Stimulated activated CD4-positive, alpha-beta T cell treated with anti-CD3 and anti-CD28 coated beads, TNF-alpha, amount 100 ng/mL, for 4 hours (primary cell): Measurements from ENCODE around the gene MRO.
"Not testable (repeated sequence)": the region's sequence is repeated elsewhere in the genome, so short reads cannot be mapped to it uniquely, and the experiment has no call there.

Source experiments
- DNase-seq, 3 experiments: peaks; one replicate each; pipeline ENCODE4 v3.0.0-alpha.2; 2020; ENCODE audit warnings: low read depth in 3 of 3

The MRO gene

DNA sequence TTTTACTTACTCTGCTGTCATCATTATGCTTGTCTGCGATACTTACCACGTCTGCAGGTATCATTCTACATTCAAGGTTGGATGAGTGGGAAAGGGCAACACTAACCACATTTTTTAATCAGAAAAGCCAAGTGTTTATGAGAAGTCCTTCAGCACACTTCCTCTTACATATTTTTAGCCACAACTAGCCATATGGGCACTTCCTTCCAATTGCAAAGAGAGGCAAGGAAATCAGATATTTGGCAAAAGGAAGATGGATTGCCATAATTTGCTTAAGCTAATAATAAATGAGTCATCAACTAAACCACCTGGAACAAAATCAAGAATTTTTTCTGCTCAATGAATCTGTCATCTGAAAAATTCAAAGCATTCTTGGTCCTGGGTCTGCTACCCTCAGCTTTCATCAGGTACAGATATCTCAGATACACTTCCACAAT lies 16.7 kb upstream of the MRO start:
- DNase-seq: no peak

DNA sequence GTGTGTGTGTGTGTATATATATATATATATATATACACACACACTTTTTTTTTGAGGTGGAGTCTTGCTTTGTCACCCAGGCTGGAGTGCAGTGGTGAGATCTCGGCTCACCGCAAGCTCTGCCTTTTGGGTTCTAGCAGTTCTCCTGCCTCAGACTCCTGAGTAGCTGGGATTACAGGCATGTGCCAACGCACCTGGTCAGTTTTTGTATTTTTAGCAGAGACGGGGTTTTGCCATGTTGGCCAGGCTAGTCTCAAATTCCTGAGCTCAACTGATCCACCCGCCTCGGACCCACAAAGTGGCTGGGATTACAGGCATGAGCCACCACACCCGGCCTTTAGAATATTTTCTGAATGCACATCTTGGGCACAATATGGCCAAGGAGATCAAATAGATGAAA lies 13.7 kb upstream of the MRO start:
- not testable (repeated sequence) for DNase-seq

DNA sequence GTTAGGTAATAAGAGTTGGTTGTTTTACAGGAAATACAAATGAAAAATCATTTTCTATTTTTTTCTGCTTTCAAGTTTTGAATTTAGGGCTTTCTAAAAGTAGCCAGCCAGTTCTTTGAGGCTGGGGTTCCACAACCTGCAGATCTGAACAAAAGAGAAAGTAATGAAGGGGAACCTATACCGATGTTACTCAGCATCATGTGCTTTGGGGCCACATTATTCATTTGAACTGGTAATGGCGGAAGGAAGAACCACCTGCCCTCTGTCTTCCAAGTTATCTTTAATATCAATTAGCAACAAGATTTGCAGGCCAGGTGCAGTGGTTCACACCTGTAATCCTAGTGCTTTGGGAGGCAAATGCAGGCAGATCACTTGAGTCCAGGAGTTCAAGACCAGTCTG lies 12.9 kb upstream of the MRO start:
- no peak for DNase-seq

DNA sequence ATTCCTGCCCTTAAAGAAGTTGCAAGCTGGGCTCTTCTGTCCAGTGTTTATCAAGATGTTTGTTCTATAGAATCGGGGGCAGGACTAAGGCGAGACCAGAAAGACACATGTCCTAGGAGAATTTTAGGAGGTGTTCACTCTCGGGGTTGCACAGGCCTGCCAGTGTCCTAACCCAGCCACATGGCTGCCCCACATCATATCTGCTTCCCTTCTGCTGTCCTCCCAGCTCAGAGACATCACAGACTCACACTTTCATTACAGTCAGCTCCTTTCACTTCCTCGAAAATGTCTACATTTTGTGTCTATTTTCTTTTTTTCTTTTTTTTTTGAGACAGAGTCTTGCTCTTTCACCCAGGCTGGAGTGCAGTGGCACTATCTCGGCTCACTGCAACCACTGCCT lies 10.7 kb upstream of the MRO start:
- DNase-seq: no peak

DNA sequence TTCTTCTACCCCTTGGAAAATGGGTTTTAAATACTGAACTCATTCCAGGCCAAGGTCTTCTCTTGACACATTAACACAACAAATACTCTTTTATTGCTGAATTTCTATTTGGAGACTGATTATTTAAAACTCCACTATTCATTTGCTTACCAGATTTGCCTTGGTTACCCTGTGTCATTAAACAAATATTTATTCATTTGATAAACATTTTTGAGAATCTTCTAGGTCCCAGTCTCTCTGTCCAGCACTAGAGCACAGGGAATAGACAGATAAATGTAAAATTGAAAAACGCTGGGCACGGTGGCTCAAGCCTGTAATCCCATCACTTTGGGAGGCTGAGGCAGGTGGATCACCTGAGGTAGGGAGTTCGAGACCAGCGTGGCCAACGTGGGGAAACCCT lies 9.8 kb upstream of the MRO start:
- DNase-seq: no peak

DNA sequence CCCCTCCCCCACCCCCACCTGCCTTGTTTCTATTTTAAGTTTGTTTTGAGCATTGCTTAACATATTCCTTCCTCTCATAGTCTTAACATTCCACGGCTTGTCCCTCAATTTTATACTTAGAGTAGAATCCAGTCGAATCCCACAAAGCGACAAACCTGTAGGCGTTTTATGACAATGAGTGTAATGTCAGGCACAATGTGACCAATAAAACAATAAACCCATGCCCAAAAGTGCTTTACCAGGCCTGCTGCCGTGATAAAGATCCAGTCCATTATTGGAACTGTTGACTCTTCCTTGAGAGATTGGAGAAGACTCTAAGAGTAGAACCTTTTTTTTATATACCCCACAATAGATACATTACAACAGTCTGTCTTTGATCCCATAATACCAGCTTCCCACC lies 6.2 kb upstream of the MRO start:
- no peak for DNase-seq

DNA sequence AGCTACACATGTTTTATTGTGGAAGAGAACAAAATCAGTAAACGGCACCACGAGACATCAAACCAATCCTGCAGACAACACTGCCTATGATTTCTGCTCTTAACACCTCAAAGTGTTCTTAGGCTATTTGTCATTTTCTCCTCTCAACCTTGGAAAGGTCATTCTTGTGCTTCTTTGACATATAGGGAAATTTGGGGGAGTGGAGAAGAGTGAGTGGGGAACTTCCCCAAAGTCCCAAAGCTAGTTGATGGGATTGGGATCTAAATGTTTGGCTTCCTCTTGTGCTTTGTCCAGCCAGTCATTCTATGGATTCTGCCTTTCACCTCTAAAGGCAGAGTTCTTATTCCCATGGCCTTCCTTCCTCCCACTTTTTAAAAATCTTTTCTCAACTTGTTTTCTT lies 5.8 kb upstream of the MRO start:
- DNase-seq: no peak

DNA sequence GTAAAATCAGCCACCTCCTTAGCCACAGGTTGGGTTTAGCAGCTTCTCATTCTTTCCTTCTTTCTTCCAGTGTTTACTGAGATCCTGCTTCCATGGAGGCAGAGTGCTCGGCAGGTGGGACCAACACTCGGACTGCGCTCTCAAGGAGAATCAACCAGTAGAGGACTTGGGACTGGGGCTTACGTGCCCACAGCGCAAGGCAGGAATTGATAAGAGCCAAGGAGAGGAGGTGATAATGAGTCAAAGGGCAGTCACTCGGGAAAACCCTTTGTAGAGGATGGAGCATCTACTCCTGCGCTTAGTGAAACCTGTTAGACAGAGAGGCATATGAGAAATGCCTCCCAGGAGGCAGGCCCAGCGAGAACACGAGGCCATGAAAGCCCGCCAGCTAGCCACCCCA lies 2.9 kb upstream of the MRO start:
- DNase-seq: no peak

DNA sequence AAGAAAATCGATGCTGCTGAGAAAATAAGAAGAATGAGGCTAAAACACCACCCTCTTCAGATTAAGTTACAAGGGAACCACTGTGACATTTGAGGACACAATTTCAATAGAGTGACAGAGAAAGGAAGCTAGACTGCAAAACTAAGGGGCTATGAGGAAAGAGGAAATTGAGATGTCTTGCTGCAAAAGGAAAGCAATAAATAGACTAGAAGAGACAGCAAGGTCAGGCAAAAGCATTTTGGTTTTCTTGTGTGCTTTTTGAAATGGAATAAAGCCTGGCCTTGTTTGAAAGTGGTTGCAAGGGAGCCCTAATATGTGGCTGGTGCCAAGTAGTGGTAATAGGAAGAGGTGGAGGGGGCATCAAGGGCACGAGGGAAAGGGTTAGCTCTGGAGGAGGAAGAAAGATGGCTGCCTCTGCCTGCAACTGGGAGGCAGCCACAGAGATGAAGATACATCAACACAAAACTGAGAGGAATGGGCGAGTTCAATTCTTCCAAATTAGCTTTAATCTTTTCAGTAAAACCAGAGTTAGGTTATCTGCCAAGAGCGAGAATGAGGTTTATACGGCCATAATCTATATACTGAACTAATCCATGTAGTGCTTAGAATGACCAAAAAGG lies 1.2 kb upstream of the MRO start:
- no peak for DNase-seq

DNA sequence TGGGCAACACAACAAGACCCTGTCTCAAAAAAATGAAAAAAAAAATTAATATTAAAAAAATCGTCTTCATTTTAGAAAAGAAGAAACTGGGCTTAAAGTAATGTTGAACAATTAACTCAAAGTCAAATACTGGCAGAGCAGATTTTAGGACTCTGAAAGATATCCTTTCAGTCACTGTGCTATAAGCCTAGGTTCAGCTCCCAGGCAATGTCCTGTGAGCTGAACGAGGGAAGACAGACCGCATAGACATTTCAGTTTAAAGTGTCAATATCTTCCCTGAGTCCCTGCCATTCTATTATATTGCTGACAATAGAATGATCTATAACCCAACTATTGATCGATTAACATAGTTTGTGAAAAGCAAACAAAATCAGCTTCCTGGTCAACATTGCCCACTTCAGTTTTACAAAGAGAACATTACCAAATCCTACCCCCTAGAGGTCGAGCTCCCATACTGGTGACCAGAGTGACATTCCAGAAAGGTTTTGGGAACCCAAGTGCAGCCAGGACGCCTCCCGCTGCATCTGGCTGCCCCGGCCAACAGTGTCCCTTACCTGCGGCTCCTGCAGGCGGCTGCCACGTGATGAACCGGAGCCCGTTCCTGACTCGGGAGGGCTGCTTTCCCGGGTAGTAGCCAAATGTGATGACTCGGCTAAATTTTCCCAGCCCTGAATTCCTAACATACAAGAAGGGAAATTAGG lies 639 bp downstream of the MRO start:
- no peak for DNase-seq

DNA sequence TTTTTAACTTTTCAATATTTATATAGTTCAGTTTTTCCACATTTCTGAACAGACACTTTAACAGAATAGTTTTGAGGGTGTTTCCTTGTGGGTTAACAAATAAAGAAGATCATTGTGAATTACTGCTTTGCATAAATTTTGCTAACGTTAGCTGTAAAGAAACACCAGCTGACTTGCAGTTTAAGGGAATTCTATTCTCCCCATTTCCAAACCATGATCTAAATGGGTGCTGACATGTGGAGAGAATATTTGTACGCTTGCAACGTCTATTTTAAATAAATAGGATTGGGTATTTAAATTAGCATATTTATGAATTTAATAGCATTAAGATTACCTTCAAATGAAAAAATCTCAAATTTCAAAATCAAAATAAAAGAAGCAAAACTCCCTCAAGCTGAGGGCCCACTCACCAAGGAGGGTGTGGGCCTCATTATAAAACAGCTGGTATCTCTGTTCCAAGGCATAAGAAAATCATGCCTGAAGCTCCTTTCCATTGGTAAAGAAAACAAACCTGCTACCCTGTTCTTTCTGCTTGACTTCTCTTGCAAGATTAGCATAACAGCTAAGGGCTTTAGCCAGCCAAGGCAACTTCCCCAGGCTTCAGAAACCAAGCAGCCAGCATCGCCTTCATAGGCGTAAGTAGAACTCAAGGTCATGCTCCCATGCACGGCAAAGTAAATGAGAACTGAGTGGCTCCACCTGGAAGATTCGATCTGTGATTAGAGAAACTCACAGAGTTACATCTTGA lies 3.2 kb downstream of the MRO start:
- no peak for DNase-seq

DNA sequence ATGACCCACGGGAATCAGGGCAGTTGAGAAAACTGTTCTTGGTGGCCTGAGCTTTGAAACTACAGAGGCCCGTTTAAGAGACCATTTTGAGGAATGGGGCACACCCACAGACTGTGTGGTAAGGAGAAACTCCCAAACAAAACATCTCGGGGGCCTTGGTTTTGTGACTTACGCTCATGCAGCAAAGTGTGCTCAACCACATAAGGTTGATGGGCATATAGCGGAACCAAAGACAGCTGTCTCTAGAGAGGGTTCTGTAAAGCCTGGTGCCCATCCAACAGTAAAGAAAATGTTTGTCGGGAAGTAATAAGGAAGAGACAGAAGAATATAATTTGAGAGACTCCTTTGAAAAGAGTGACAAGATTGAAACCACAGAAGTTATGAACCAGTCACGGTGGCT lies 5.4 kb downstream of the MRO start:
- no peak for DNase-seq

DNA sequence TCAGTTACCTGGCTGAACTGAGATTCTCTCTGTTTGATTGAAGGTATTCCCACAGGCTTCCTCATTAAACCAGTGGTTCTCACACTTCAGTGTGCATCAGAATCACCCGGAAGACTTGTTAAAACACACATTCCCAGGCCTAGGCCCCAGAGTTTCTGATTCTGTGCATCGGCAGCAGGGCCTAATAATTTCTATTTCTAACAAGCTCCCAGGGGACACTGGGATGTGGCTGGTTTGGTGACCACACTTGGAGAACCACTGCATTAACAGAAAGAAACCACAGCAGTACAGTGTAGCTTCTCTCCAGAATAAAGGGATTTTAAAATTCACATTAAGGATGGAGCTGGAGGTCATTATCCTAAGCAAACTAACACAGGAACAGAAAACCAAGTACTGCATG lies 6.5 kb downstream of the MRO start:
- no peak for DNase-seq

DNA sequence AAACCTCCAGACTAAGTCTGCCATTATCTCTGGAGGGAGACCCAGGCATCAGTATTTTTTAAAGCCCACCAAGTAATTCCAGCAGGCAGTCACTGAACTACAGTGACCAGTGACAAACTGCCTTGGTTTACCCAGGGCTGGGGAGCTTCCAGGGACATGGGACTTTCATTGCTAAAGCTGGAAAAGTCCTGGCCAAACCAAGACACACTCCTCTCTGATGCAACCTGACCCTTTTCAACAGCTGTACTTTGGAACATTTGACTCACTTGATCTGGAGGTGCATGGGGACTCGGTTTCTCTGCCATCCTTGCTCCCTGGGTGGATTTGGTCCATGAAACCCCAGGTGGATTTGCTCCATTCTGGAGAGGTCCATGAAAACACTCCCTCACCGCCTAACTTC lies 7.0 kb downstream of the MRO start:
- no peak for DNase-seq

DNA sequence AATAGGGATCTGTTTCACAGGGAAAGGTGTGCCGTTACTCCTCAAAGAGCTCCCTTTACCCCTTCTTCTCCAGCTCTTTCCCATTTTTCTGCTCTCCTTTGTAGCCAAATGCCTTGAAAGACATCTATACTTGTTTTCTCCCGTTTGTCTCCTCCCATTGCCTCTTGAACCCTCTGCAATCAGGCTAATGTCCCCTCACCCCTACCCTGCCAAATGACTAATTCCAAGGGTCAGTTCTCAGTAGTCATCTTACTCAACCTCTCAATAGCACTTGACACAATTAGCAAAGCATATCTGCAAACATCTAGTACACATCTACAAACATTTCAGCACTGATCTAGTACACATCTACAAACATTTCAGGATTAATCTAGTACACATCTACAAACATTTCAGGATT lies 12.6 kb downstream of the MRO start:
- no peak for DNase-seq

DNA sequence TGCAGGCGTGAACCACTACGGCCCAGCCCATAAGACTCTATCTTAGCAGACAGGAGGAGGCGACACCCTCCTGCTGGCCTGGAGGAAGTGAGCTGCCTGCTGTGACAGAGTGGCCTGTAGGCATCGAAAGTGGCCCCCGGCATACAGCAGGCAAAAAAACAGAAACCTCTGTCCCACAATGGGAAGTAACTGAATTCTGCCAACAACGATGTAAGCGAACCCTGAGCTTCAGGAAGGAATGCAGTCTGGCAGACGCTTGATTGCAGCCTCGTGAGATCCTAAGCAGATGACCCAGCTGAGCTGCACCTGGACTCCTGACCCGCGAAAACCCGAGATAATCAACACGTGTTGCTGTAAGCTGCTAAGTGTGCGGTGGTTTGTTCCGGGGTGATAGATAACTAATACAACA lies 13.6 kb downstream of the MRO start:
- no peak for DNase-seq

DNA sequence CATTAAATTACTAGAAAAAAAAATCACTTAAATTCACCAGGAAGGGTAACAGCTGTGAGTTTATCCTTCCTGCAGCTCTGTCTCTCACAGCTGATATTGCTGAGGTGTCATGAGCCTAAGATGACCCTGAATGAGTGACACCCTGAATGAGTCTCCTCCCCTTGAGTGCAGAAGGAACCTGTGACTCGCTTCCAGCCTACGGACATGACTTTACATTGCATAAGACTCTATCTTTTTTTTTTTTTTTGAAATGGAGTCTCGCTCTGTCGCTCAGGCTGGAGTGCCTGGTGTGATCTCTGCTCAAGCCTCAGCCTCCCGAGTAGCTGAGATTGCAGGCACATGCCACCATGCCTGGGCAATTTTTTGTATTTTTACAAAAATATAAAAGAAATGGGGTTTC lies 14.1 kb downstream of the MRO start:
- no peak for DNase-seq

DNA sequence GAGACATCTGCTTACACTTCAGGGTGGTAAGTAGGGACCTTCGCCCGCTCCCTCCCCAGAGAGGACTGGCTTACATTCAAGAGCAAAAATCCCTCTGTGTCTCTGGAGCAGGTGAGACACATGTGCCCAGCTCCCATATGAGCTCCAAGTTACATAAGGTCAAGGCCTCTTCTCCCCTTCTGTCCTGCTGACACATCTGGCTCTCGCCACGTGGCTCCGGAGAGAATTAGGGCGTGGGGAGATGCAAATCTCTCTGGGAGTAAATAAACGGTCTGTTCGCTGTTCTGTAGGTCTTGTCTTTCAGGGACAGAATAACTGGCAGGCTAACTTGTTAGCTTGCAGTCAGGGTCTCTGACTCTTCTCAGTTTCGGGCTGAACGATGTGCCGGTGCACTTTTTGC lies 16.2 kb downstream of the MRO start:
- DNase-seq: no peak

DNA sequence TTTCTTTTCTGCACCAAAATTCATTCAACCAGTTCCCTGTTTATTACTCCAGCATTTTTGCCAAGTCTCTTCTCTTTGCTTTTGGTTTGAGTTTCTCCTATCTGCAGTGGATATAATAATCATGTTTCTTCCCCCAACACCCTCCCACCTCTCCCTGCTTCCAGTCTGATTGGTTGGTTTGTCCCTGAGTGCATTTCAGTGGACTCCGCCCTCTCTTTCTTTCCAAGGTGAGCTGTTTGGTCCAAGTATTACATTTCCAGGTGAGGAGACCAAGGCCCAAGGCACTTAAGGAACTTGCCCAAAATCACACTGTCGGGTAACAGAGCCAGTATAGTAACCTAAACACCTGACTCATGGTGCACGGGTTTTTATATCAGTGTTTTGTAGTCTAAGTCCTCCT lies 17.7 kb downstream of the MRO start:
- no peak for DNase-seq

DNA sequence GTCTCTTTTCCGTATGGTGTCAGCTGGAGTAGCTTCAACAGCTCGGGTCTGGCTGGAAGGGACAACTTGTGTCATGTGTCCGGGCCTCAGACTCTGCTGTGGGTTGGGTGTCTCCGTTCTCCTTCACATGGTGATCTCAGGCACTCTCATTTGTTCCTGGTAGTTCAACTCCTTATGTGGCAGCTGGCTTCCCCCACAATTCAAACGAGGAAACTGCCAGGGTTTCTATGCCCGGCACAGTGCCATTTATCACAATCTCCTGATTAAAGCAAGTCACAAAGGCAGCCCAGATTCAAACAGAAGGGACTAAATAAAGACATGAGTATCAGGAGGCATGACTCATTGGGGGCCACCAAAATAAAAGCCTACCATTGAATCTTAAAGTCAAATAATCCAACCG lies 22.7 kb downstream of the MRO start:
- no peak for DNase-seq

DNA sequence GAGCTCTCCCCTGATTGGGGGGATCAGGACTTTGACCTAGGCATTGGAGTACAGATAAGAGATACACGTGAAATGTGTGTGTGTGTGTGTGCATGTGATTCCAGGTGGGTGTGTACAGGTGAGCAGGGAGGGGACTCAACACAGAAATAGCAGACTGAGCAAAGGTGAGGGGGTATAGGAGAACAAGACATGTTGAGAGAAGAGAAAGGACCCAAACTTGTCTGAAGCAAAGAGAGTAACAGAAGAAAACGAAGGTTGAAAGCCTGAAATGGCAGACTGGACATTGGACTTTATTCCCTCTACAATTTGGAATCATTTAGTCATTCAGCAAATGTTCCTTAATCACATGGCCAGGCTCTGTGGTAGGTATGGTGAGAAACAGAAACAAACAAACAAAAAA lies 23.3 kb downstream of the MRO start:
- no peak for DNase-seq

DNA sequence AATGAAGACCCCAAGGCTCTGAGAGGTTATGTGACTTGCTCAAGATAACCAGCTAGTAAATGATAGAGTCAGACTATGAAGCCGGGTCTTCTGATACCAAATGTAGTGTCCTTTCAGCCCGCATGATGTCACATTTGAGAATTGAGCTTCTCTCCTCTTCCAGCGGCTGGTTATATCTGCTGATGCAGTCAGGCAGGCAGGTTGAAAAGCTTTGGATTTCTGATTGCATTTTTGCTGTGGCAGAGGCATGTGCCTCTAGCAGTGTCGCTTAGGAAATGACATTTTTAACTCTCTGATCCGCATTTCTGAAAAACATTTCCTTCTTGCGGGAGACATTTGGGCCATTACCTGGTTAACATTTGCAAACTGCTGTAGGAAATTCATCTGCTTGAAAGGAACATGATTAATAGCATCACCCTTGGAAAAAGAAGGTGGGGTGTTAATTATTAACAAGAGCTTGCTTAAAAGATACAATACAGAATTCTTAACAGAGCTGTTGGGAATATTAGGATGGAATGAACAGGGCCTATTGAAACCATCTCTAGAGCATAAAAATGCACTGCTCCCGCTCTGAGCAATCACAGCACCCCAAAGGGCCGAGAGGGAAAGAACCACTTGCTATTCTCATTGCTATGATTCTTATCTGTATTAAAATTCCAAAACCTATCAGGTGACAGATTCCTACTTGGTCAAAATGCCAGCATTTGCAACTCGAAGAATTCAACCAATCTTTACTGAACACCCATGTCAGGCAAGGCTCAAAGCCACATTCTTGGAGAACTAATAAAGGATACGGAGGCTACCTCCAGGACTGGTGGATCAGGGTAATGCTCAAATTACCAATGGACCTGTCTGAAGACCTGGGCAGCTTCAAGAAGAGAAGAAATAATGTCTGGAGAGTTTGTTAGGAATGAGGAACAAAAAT lies 25.9 kb downstream of the MRO start:
- no peak for DNase-seq
